ENCODE data around the gene TRPM1.

The TRPM1 gene

DNA sequence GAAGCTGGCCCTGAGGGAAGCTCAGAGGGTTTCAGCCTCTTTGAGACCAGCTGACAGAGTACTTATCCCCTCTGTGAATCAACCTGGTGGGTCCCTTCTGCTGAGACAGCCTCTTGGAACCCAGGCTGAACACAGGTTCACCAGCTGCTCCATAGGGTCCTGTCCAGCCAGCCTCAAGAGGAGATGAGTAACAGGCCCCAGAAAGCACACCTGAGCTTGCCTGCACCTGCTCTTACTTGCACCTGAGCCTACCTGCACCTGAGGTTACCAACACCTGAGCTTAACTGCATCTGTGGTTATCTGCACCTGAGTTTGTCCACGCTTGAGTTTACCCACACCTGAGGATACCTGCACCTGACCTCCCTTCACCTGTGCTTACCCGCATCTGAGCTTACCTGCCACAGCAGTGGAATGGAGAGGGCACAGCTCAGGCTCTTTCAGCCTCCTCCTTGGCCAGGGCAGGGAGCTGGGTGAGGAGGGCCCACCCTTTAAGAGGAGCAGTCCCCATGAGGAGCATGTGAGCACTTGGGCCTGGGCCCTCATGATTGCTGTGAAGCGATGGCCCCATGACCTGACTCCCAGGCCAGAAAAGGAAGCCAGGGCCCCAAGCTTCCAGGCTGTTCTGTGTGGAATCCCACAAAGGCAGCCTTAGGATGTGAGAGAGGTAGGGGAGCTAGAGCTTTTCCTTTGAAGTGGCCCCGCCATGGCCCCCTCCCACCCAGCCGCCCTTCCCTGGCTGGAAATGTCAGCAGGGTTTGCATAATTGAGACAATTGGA lies at the start of gene TRPM1:
Gene TRPM1 (minus strand): TSS at position 464 of the 777 bp plus-strand sequence. CDS start 20,370 bp downstream, outside the sequence.
- DNase-seq (ENCODE audit: extremely low spot score, insufficient read length, low read depth) (no peak), FAIRE-seq (no peak)

- no peak for FAIRE-seq
- no peak for DNase-seq (ENCODE audit: extremely low spot score, insufficient read length, low read depth)
Observed at GRCh38 chr15:31150732-31151231, 49.3 kb upstream of the TRPM1 start.

DNA sequence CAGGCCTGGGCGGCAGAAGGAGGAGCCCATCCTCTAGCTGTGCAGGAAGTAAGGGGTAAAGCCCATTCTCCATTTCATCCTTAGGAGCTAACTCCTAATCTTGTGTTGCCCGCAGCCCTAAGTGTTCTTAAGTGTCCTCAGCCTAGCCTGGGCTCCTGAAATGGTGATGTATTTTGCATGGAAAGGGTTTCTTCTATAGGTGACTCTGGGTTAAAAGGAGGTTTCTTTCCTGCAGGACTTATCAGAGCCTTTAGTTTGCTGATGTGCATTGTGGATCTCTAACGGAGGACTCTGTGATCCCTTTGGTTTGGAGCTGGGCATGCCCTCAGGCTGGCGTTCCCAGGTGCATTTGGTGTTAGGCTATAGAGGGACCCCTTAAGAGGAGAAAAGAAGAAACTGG lies 48.5 kb upstream of the TRPM1 start:
- FAIRE-seq (no peak), DNase-seq (ENCODE audit: extremely low spot score, insufficient read length, low read depth) (no peak)

DNA sequence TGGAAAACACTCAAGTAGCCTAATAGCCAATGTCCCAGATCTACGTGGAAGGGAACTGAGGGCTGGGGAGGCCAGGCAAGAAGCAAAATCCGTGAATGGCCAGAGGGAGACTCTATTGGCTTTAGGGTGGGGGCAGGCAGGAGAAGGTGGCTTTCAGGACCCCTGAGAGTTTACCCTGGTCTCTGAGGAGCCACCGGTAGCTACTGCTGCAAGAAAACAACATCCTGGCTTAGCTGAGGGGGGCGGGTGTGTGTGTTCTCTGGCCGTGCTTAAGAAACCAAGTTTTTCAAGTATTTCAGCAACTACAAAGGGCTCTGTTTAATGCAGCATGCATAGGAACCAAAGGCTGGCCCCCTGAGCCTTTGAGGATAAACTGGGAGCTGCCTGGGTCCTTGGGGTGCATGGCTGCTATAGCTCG lies 47.6 kb upstream of the TRPM1 start:
- FAIRE-seq = no peak
- DNase-seq (ENCODE audit: extremely low spot score, insufficient read length, low read depth) = no peak

GRCh38 chr15:31148297-31149087 lies 47.0 kb upstream of the TRPM1 start:
- no peak for FAIRE-seq
- no peak for DNase-seq (ENCODE audit: extremely low spot score, insufficient read length, low read depth)

DNA sequence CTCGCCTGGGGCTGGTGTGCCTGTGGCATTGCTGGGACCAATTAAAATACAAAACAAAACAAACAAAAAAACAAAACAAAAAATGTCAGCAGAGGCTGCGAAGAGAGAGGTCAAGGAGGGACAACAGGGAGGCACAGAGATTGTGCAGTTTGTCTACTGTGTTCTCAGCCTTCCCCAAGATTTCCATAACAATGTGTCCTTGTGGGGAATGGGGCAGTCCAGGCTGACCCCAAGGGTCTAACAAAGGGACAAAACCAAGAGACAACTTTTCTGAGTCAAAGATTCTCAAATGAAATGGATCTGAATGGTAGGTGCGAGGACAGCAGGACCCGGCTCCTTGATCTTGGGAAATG lies 46.4 kb upstream of the TRPM1 start:
- no peak for FAIRE-seq

DNA sequence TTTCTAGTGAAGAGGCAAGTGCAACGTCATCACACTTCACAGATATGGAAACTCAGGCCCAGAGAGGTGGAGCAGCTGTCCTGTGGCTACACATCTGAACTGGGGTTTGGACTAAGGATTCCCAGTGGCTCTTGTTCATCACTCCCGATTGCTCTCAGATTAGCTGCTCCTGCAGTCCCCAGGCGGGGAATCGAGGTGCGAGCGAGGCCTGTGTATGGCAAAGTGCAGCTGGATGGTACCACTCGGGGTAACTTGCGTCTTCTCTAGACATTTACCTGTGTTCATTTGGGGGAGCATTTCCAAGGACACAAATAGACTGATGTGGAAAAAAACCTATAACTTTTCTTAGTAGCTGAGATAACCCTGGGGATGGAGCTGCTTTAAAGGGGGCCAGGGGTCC lies 45.9 kb upstream of the TRPM1 start:
- FAIRE-seq = no peak
- no peak for DNase-seq (ENCODE audit: extremely low spot score, insufficient read length, low read depth)

More for the DNA sequence above, 46.4 kb upstream of the TRPM1 start:
- DNase-seq (ENCODE audit: extremely low spot score, insufficient read length, low read depth) = no peak

- DNase-seq (ENCODE audit: extremely low spot score, insufficient read length, low read depth) (no peak), FAIRE-seq (peak; percentile 9)
Observed at GRCh38 chr15:31145271-31145911, 43.9 kb upstream of the TRPM1 start.

- FAIRE-seq (no peak), DNase-seq (ENCODE audit: extremely low spot score, insufficient read length, low read depth) (no peak)
Observed at GRCh38 chr15:31141792-31142191, 40.3 kb upstream of the TRPM1 start.

- DNase-seq (ENCODE audit: extremely low spot score, insufficient read length, low read depth) = no peak
- FAIRE-seq = no peak
Observed at GRCh38 chr15:31136607-31137328, 35.2 kb upstream of the TRPM1 start.

DNA sequence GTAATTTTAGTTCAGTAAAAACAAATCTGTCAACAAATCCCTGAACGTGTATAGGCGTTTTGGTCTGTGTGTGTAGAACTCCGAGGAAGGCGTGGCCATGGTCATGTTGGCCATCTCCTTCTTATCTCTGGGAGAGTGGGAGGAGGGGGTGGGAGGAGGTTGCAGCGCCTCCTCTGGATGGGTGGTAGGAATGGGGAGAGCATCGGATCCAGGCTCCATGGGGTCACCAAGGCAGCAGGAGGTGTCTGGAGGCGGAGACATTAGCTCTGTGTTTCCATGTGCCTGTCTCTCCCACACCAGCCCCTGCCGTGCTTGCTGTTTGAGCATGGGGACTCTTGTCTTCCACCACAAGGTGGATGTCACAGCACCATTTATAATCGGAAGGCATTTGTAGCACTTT lies 34.5 kb upstream of the TRPM1 start:
- DNase-seq (ENCODE audit: extremely low spot score, insufficient read length, low read depth) (no peak), FAIRE-seq (no peak)

DNA sequence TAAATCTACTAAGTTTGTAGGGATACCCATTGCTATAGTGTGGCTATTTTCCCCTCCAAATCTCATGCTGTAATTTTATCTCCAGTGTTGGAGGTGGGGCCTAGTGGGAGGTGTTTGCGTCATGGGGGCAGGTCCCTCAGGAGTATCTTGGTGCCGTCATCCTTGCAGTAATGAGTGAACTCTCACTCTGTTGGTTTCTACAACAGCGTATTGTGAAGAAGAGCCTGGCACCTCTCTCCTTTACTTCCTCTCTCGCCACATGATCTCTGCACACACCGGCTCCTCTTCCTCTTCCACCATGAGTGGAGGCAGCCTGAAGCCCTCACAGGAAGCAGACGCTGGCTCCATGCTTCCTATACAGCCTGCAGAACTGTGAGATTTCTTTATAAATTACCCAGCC lies 34.0 kb upstream of the TRPM1 start:
- DNase-seq (ENCODE audit: extremely low spot score, insufficient read length, low read depth) = no peak
- no peak for FAIRE-seq

DNA sequence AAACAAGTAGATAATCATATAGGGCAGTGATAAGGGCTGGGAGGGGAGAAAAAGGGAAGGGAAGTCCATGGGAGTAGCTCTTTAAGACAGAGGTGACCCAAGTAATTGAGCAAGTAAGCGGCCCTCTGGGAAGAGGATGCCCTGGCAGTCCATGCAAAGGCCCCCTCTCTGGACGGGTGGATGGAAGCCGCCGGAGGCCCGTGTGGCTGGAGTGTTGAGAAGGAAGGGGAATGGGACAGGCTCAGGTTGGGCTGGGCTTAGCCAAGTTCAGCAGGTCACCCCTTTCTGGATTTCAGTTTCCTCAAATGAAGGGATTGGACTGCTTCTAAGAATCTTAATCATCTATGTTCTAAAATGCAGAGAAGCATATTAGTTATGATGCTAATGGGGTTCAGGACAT lies 32.4 kb upstream of the TRPM1 start:
- no peak for DNase-seq (ENCODE audit: extremely low spot score, insufficient read length, low read depth)
- FAIRE-seq = no peak

GRCh38 chr15:31131853-31132375 lies 30.4 kb upstream of the TRPM1 start:
- no peak for FAIRE-seq
- DNase-seq (ENCODE audit: extremely low spot score, insufficient read length, low read depth) = no peak

DNA sequence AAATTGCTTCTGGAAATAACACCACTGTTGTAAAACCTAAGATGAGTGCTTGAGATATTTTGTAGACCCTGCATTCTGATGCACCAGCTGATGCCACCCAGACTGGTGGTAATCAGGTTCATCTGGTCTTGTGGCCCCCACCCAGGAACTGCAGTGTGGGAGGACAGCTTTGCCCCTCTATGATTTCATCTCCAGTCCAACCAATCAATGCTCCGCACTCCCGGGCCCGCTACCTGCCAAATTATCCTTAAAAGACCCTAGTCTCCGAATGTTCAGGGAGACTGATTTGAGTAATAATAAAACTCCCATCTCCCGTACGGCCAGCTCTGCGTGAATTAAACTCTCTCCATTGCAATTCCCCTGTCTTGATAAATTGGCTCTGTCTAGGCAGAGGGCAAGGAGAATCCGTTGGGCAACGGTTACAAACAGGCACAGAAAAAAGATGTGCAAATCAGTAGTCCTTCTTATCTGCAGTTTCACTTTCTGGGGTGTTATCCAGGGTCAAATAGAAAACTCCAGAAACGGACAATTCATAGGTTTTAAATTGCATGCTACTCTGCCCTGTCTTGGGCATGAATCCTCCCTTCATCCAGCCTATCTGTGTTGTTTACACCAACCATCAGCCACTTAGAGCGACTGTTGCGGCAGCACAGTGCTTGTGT lies 29.2 kb upstream of the TRPM1 start:
- FAIRE-seq (no peak), DNase-seq (ENCODE audit: extremely low spot score, insufficient read length, low read depth) (no peak)

DNA sequence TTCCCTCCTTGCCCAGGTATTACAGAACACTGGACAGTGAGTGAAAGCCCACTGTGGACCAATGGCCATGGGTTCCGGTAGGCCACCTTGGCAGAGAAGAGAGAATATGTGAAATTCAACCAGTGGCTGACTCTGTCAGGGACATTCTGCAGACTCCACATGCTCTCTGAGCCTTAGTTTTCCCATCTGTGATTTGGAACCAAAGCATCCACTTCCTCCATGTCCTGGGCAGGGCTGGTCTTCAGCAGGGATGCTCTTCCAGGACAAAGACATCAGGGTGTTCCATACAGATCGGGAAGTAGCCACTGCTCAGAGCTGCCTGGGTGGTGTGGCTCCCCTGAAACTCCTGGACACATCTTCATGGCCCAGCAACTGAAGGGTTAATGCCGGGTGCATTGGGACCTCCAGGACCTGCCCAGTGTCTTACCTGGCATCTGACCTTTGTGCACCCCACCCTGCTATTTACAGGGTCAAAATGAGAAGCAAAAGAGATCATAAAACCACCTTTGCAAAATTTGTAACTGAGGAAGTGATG lies 28.3 kb upstream of the TRPM1 start:
- DNase-seq (ENCODE audit: extremely low spot score, insufficient read length, low read depth) (no peak), FAIRE-seq (no peak)

DNA sequence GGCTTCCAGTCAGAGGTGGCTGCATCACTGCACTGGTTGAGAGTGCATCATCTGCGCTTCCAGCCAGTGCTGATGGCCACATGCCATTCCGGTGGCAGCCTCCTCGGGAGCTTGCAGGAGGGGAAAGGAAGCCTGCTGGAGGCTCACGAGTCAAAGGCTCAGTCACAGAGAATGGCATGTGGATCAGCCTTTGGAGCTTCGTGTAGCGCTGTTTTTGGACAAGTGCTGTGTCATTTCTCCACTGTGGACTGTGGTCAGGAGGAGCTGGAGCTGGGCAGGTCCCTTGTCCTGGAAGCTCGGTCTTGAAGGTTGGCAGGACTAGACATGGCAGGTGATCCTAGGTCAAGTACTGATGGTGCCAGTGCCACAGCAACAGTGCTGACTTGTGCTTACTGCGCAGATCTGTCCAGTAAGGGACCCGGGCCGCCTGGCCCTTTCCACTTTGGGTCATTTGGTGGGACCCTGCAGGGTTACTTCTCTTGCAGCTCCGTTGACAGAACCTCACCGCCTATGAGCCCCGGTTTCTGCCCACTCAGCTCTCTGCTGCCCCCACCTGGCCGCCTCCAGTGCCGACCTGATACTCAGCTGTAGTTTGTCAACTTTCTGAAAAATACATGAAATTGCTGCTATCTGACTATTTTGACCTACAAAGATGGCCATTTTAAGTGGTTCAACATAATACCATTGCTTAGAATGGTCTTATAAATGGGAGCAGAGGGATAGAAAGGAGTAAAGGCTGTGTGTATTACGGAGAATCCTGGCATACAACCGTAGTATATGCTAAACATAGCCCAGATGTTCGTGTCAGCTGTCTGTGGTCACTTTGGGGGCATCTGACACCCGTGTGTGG lies 27.6 kb upstream of the TRPM1 start:
- DNase-seq (ENCODE audit: extremely low spot score, insufficient read length, low read depth) (peak; percentile 54), FAIRE-seq (peak; percentile 82)

GRCh38 chr15:31128477-31128876 lies 27.0 kb upstream of the TRPM1 start:
- DNase-seq (ENCODE audit: extremely low spot score, insufficient read length, low read depth) (no peak), FAIRE-seq (no peak)
